Measurements from ENCODE around the gene LSM12. TPM values are rescaled to one million over a fixed set of nuclear protein-coding genes. Genes with fewer than 3 reads are reported as not detected.

The LSM12 gene
- total RNA-seq, 1 experiment from 2014 or later: 128 TPM

GRCh38 chr17:44078412-44078811 lies 11.9 kb upstream of the LSM12 start:
- H3K79me2 ChIP-seq (ENCODE audit: insufficient read depth, low read length): no peaks in the 10 kb centered on the region
- no CpG with 5 or more reads among the region's 19 CpGs for WGBS (ENCODE audit: extremely low coverage, insufficient read length, low lambda C conversion rate)
- DNase-seq: peak; percentile 35

More at GRCh38 chr17:44078412-44078811, 11.9 kb upstream of the LSM12 start:
- Mint-ChIP-seq H3K27me3 (ENCODE audit: low read depth) (peaks cover 1% of the 10 kb centered on the region), H3K27ac (no peak overlapping the region), H3K4me1 (peaks cover 3 to 13% of the 10 kb centered on the region in 2 experiments; a peak in 3 of 4 replicates), H3K4me3 (no peak overlapping the region), H3K9me3 (no peaks in the 10 kb centered on the region), H3K36me3 (ENCODE audit: insufficient read depth in 1 of 3, low read depth in 3 of 3) (peaks cover 37 to 83% (median 77%) of the 10 kb centered on the region in 3 experiments; a peak in 6 of 7 replicates)
- no peaks in the 10 kb centered on the region for H3K27me3 ChIP-seq (ENCODE audit: insufficient read depth, low read length)
- H3K4ac ChIP-seq (ENCODE audit: low read depth, low read length): no peak overlapping the region
- no peak overlapping the region for H3K18ac ChIP-seq (ENCODE audit: insufficient read length, low read depth, low read length)
- H4K5ac ChIP-seq (ENCODE audit: insufficient read length, low read depth, low read length): no peak overlapping the region
- H4K91ac ChIP-seq (ENCODE audit: insufficient read length, low read depth, low read length): no peak overlapping the region
- H3K4me1 ChIP-seq (ENCODE audit: insufficient read depth, low read length): no peaks in the 10 kb centered on the region
- no peak overlapping the region for H2AK5ac ChIP-seq (ENCODE audit: insufficient read length, low read length)
- H2BK20ac ChIP-seq (ENCODE audit: low read depth, low read length, poor library complexity, severe bottlenecking): no peak overlapping the region
- H3K23ac ChIP-seq (ENCODE audit: insufficient read length, low read depth, low read length): no peak overlapping the region
- no peak for TF ChIP-seq CTCF (conservative IDR thresholded peaks at IDR 0.05)
- H3K79me1 ChIP-seq (ENCODE audit: insufficient read depth, low read depth, low read length, poor library complexity, severe bottlenecking): no peaks in the 10 kb centered on the region
- no peak overlapping the region for H2BK5ac ChIP-seq (ENCODE audit: insufficient read length, low read length)
- no peak overlapping the region for H3K14ac ChIP-seq (ENCODE audit: insufficient read depth, low read length)
- H4K20me1 ChIP-seq (ENCODE audit: control insufficient read depth, insufficient read depth, insufficient read length): no peaks in the 10 kb centered on the region
- no peak overlapping the region for H2BK15ac ChIP-seq (ENCODE audit: low read depth, low read length)
- no peaks in the 10 kb centered on the region for H3K23me2 ChIP-seq (ENCODE audit: insufficient read length, low read depth, low read length, poor library complexity, severe bottlenecking)
- H2AFZ ChIP-seq (ENCODE audit: low read length): no peak overlapping the region
- no peak overlapping the region for H2BK12ac ChIP-seq (ENCODE audit: insufficient read length, low read depth, low read length)
- H3K9me3 ChIP-seq (ENCODE audit: control insufficient read depth, low read depth, low read length): no peaks in the 10 kb centered on the region
- no peak overlapping the region for H3K56ac ChIP-seq (ENCODE audit: insufficient read length, low read depth, low read length)
- H3K27ac ChIP-seq (ENCODE audit: insufficient read length, low read depth, low read length): no peak overlapping the region
- H3K4me2 ChIP-seq (ENCODE audit: insufficient read depth, insufficient read length, low read length): no peak overlapping the region
- H4K8ac ChIP-seq (replicated peaks; ENCODE audit: insufficient read length, low read depth, low read length): no peak overlapping the region
- H3T11ph ChIP-seq (ENCODE audit: low read length): no peak overlapping the region
- no peak overlapping the region for H2BK120ac ChIP-seq (ENCODE audit: low read depth, low read length, poor library complexity, severe bottlenecking)
- no peak overlapping the region for H3K9ac ChIP-seq (ENCODE audit: extremely low read depth, insufficient read length, low read length)

All from H9 (cell line).